SK-N-MC (cell line): Measurements from ENCODE around the gene PLEKHM1.

Source experiments
- EZH2 ChIP-seq: fragments of 200-600 bp; sonication (generic); IDR thresholded peaks from one replicate; pipeline ENCODE4 v1.6.1; 2017; ENCODE audit warnings: antibody characterized with exemption
- FOXP2 ChIP-seq: optimal IDR thresholded peaks from 2 replicates; pipeline ENCODE3; 2011; ENCODE audit warnings: mild to moderate bottlenecking, moderate library complexity; ENCODE audit not compliant: insufficient read depth; ENCODE audit errors: extremely low read length, control extremely low read depth
- POLR2AphosphoS5 ChIP-seq: IDR thresholded peaks from 2 replicates; pipeline ENCODE4 v1.6.1; 2012; ENCODE audit warnings: mild to moderate bottlenecking, low read depth, low read length, borderline replicate concordance

DNA sequence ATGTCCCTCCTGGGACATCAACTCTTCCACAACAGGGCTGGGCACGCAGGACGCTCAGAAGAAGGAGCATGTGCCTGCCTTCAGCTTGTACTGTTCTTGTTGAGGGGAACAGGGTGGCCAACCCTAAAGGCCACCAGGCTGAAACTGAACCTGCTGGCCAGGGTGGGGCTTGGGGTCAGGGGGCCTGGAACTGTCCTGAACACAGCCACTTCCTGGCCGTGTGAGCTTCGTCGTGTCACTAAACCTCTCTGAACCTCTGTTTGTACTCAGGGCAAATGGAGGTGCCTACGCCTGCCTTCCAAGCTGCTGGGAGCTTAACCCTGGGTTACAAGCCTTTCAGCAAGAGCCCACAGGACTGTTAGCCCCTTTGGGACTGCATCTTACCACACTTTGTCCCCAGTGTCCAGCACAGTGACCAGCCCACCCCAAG lies 64.5 kb downstream of the PLEKHM1 start:
- TF ChIP-seq POLR2AphosphoS5 (no peak), EZH2 (no peak), FOXP2 (no peak)
